ENCODE results near the gene NTMT2. TPM values are rescaled to one million over a fixed set of nuclear protein-coding genes. Genes with fewer than 3 reads are reported as not detected.
A peak's percentile ranks its signal among the peaks of the same experiment; 100 is the strongest.

Gene NTMT2
- polyA plus RNA-seq, 4 donors, result not detected

DNA sequence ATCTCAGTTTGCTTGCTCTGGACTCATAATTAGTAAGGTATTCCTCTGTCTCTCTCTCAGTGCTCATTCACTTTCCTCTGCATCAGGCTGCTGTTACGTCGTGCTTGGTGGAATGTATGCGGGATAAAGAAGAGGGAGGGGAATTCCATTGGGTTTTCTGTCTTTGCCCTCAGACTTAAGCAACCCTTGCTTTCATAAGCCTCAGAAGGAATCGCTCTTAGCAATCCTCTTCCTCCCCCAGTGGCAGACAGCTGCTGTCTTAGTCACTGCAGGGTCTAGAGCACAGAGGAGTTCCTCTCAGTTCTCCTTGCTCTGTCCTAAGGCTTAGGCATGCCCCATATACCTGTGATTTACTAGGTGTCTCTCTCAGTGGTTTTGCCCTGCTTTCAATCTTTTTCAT, 19.1 kb upstream of the NTMT2 start:
- Histone ChIP-seq H3K36me3 (ENCODE audit: control insufficient read depth in 3 of 3, insufficient read depth in 2 of 3, low read depth in 1 of 3, low read length in 3 of 3) (no peaks in the 10 kb centered on the region), H3K27ac (ENCODE audit: low read depth in 1 of 3, low read length in 2 of 3) (no peak overlapping the region), H3K27me3 (ENCODE audit: control insufficient read depth in 3 of 3, insufficient read depth in 3 of 3, low read length in 3 of 3) (no peaks in the 10 kb centered on the region), H3K4me3 (ENCODE audit: low read depth in 1 of 3, low read length in 3 of 3) (no peak overlapping the region), H3K9me3 (ENCODE audit: control insufficient read depth in 2 of 2, insufficient read depth in 1 of 2, low read depth in 1 of 2, low read length in 1 of 2) (no peaks in the 10 kb centered on the region), H3K4me1 (ENCODE audit: control insufficient read depth in 3 of 3, insufficient read depth in 2 of 3, low read depth in 1 of 3, low read length in 2 of 3) (no peaks in the 10 kb centered on the region)
- DNase-seq (no peak), FAIRE-seq (no peak)
- WGBS, 3 donors, result 27 to 42% (median 35%) methylated on average over 4 of the region's 4 CpGs

DNA sequence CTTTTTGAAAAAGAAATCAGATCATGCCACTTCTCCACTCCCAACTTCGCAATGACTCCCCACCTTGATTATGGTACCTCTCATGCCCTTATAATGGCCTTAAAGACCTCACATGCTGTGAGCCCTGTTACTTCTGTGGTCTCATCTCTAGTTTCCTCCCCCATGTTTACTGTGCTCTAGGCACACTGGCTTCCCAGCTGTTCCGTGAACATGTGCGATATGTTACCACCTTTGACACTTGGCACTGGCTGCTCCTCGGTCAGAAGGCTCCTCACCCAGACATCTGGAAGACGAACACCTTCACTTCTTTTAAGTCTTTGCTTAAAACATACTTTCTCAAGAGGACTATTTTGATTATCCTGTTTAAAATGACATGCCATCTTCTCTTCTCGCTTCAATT, 14.3 kb upstream of the NTMT2 start:
- Histone ChIP-seq H3K27me3 (ENCODE audit: control insufficient read depth in 3 of 3, insufficient read depth in 3 of 3, low read length in 3 of 3) (no peaks in the 10 kb centered on the region), H3K27ac (ENCODE audit: low read depth in 1 of 3, low read length in 2 of 3) (no peak overlapping the region), H3K4me1 (ENCODE audit: control insufficient read depth in 3 of 3, insufficient read depth in 2 of 3, low read depth in 1 of 3, low read length in 2 of 3) (no peaks in the 10 kb centered on the region), H3K9me3 (ENCODE audit: control insufficient read depth in 2 of 2, insufficient read depth in 1 of 2, low read depth in 1 of 2, low read length in 1 of 2) (no peaks in the 10 kb centered on the region), H3K36me3 (ENCODE audit: control insufficient read depth in 3 of 3, insufficient read depth in 2 of 3, low read depth in 1 of 3, low read length in 3 of 3) (no peaks in the 10 kb centered on the region), H3K4me3 (ENCODE audit: low read depth in 1 of 3, low read length in 3 of 3) (no peak overlapping the region)
- WGBS, 3 donors, result 46 to 69% (median 57%) methylated on average over 6 of the region's 6 CpGs
- DNase-seq (peak in 1 of 2 donors; percentile 14), FAIRE-seq (no peak)

DNA sequence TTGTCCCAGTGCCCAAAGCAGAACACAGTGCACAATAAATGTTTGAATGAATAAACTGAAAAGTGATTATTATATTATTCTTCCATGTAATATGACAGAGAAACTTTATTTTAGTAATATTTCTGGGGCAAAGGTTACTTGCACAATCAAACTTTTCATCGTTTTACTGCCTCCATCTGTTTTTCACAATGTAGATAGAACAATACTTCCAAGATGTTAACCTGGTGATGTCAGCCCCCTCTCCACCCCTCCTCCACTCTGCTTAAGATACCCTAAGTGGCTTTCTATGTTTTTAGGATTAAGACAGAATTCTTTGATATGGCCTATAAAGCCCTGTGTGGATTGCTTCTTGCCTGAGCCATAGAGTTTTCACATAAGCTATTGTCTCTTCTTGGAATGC, 13.8 kb upstream of the NTMT2 start:
- H3K4me3 ChIP-seq (ENCODE audit: low read depth in 1 of 3, low read length in 3 of 3), result no peak overlapping the region
- WGBS, 3 donors, result 3 to 40% (median 24%) methylated on average over 1 of the region's 1 CpG
- FAIRE-seq (no peak), DNase-seq (no peak)
- no peaks in the 10 kb centered on the region for H3K9me3 ChIP-seq (ENCODE audit: control insufficient read depth in 2 of 2, insufficient read depth in 1 of 2, low read depth in 1 of 2, low read length in 1 of 2)
- H3K36me3 ChIP-seq (ENCODE audit: control insufficient read depth in 3 of 3, insufficient read depth in 2 of 3, low read depth in 1 of 3, low read length in 3 of 3), result no peaks in the 10 kb centered on the region
- H3K27ac ChIP-seq (ENCODE audit: low read depth in 1 of 3, low read length in 2 of 3), result no peak overlapping the region
- H3K4me1 ChIP-seq (ENCODE audit: control insufficient read depth in 3 of 3, insufficient read depth in 2 of 3, low read depth in 1 of 3, low read length in 2 of 3), result no peaks in the 10 kb centered on the region
- H3K27me3 ChIP-seq (ENCODE audit: control insufficient read depth in 3 of 3, insufficient read depth in 3 of 3, low read length in 3 of 3), result no peaks in the 10 kb centered on the region

DNA sequence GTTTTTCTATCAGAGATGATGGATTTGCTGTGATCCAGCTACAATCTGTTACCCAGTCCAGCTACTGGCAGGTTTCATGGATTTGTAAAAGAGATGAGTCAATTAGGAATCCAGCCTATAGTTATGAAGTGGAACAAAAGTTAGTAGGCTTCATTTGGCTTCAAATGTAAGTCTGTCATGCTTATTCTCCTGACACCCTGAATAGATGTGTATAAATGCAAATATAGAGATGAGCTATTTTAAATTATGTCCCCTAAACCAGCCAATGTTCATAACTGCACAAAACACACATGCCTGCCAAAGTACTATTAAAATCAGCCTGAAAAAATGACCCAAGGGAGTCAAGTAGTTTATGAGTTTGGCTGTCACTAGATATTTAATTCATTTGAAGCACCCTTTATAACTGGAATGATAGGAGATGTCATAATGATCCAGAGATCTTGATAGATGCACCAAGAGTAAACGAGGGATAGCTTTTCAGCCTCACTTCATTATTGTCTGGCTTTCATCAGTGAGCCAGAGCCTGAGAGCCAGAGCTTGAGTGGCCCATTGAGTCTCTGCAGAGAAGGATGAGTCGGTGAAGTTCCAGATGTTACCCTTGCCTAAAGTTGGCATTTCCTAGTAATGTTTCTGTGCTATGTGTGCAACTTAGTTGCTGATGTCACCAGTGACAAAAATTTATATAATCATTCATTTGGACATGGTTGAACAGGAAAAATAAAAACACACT, 11.8 kb upstream of the NTMT2 start:
- WGBS, 3 donors, result 58 to 72% (median 60%) methylated on average over 2 of the region's 2 CpGs
- DNase-seq (no peak), FAIRE-seq (no peak)
- Histone ChIP-seq H3K9me3 (ENCODE audit: control insufficient read depth in 2 of 2, insufficient read depth in 1 of 2, low read depth in 1 of 2, low read length in 1 of 2) (no peaks in the 10 kb centered on the region), H3K36me3 (ENCODE audit: control insufficient read depth in 3 of 3, insufficient read depth in 2 of 3, low read depth in 1 of 3, low read length in 3 of 3) (no peaks in the 10 kb centered on the region), H3K4me1 (ENCODE audit: control insufficient read depth in 3 of 3, insufficient read depth in 2 of 3, low read depth in 1 of 3, low read length in 2 of 3) (no peaks in the 10 kb centered on the region), H3K4me3 (ENCODE audit: low read depth in 1 of 3, low read length in 3 of 3) (no peak overlapping the region), H3K27me3 (ENCODE audit: control insufficient read depth in 3 of 3, insufficient read depth in 3 of 3, low read length in 3 of 3) (no peaks in the 10 kb centered on the region), H3K27ac (ENCODE audit: low read depth in 1 of 3, low read length in 2 of 3) (no peak overlapping the region)

DNA sequence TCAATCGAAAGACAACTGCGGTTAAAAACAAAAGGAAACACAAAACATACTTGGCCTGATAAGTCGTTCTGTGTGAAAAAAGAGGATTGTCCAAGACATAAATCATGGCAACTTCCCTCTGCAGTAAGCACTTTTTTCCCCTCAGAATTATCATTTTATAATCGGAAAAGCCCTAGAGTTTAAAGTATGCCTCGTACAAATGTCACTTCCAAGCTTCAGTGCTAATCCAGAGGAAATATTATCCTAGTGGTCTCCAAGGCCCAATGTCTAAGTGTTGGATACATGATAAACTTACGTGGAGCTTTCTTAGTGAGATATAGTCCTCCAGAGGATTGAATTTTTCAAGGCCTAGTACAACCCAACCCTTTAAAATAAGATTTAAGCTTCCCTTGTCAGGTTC, 11.2 kb upstream of the NTMT2 start:
- no peak overlapping the region for H3K4me3 ChIP-seq (ENCODE audit: low read depth in 1 of 3, low read length in 3 of 3)
- H3K27ac ChIP-seq (ENCODE audit: low read depth in 1 of 3, low read length in 2 of 3), result no peak overlapping the region
- H3K27me3 ChIP-seq (ENCODE audit: control insufficient read depth in 3 of 3, insufficient read depth in 3 of 3, low read length in 3 of 3), result no peaks in the 10 kb centered on the region
- no peaks in the 10 kb centered on the region for H3K9me3 ChIP-seq (ENCODE audit: control insufficient read depth in 2 of 2, insufficient read depth in 1 of 2, low read depth in 1 of 2, low read length in 1 of 2)
- 67 to 86% (median 77%) methylated on average over 6 of the region's 6 CpGs for WGBS, 3 donors
- DNase-seq (no peak), FAIRE-seq (no peak)
- no peaks in the 10 kb centered on the region for H3K36me3 ChIP-seq (ENCODE audit: control insufficient read depth in 3 of 3, insufficient read depth in 2 of 3, low read depth in 1 of 3, low read length in 3 of 3)
- no peaks in the 10 kb centered on the region for H3K4me1 ChIP-seq (ENCODE audit: control insufficient read depth in 3 of 3, insufficient read depth in 2 of 3, low read depth in 1 of 3, low read length in 2 of 3)

DNA sequence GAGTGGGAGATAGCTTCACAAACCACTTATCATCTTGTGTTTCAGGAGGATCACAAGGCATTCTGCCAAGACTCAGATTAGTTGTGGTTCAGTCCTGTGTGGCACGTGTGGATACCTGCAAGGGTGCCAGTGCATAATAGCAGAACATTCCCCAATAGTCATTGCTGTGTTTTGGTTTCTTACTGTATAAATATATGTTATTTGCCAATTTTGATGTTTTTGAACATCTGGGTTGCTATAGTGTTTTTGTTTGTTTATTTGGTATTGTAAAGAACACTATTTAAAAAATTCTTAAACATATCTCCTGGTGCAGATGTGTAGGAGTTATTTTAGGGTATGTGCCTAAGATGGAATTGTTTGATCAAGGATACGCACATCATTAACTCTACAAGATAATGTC, 5.4 kb upstream of the NTMT2 start:
- no peak for DNase-seq
- WGBS, 3 donors, result 59 to 81% (median 66%) methylated on average over 2 of the region's 2 CpGs
- no peaks in the 10 kb centered on the region for H3K36me3 ChIP-seq (ENCODE audit: control insufficient read depth in 3 of 3, insufficient read depth in 2 of 3, low read depth in 1 of 3, low read length in 3 of 3)
- no peak overlapping the region for H3K4me3 ChIP-seq (ENCODE audit: low read depth in 1 of 3, low read length in 3 of 3)
- no peaks in the 10 kb centered on the region for H3K27me3 ChIP-seq (ENCODE audit: control insufficient read depth in 3 of 3, insufficient read depth in 3 of 3, low read length in 3 of 3)
- H3K27ac ChIP-seq (ENCODE audit: low read depth in 1 of 3, low read length in 2 of 3), result no peak overlapping the region
- FAIRE-seq, result no peak
- no peaks in the 10 kb centered on the region for H3K4me1 ChIP-seq (ENCODE audit: control insufficient read depth in 3 of 3, insufficient read depth in 2 of 3, low read depth in 1 of 3, low read length in 2 of 3)
- no peaks in the 10 kb centered on the region for H3K9me3 ChIP-seq (ENCODE audit: control insufficient read depth in 2 of 2, insufficient read depth in 1 of 2, low read depth in 1 of 2, low read length in 1 of 2)

DNA sequence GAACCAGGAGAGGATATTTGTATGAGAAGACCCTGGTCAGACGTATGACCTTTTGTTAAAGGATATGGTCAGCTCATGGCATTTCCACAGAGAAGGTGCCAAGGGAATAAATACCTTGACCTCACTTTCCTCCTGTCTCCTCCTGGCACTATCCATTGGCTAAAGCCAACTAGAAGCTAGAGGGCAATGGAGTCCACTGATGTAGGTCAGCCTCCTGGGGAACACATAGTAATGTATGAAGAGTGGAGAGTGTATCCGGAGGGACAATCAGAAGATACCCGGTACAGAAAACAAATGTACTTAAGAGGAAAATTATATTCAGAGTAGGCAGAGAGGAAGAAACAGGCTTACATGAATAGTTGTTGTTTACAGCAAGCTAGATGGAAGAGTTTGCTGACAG, 698 bp upstream of the NTMT2 start:
- H3K36me3 ChIP-seq (ENCODE audit: control insufficient read depth in 3 of 3, insufficient read depth in 2 of 3, low read depth in 1 of 3, low read length in 3 of 3), result no peaks in the 10 kb centered on the region
- H3K4me3 ChIP-seq (ENCODE audit: low read depth in 1 of 3, low read length in 3 of 3), result no peak overlapping the region
- DNase-seq (no peak), FAIRE-seq (no peak)
- H3K27me3 ChIP-seq (ENCODE audit: control insufficient read depth in 3 of 3, insufficient read depth in 3 of 3, low read length in 3 of 3), result peaks cover 0 to 1% (median 0%) of the 10 kb centered on the region in 3 donors
- H3K9me3 ChIP-seq (ENCODE audit: control insufficient read depth in 2 of 2, insufficient read depth in 1 of 2, low read depth in 1 of 2, low read length in 1 of 2), result no peaks in the 10 kb centered on the region
- 78 to 90% (median 87%) methylated on average over 3 of the region's 3 CpGs for WGBS, 3 donors
- no peak overlapping the region for H3K27ac ChIP-seq (ENCODE audit: low read depth in 1 of 3, low read length in 2 of 3)
- no peaks in the 10 kb centered on the region for H3K4me1 ChIP-seq (ENCODE audit: control insufficient read depth in 3 of 3, insufficient read depth in 2 of 3, low read depth in 1 of 3, low read length in 2 of 3)

DNA sequence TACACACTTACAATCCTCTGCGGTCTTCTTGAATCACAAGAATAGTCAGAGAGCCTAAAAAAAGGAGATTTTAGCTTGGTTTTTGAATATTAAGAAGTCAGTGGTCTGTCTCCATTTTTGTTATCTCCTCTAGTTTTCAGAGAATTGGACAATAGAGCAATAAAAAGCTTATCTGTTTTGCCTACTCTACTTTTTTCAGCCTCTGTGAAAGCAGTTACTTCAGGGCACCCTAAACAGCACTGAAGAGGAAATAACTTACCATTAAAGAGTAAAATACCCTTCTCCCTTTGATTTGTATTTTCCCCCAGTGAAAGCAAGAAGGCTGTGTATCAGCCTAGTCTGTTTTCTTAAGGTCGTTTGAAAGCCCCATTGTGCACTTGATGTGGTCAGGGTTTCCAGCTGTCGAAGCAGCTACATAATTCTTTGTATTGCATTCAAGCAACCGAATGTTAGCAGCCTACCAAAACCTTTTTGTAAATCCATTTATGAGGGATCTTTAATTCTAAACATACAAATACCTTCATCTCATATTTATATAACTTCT, 1.0 kb downstream of the NTMT2 start:
- Histone ChIP-seq H3K4me1 (ENCODE audit: control insufficient read depth in 3 of 3, insufficient read depth in 2 of 3, low read depth in 1 of 3, low read length in 2 of 3) (no peaks in the 10 kb centered on the region), H3K4me3 (ENCODE audit: low read depth in 1 of 3, low read length in 3 of 3) (no peak overlapping the region), H3K27ac (ENCODE audit: low read depth in 1 of 3, low read length in 2 of 3) (no peak overlapping the region), H3K36me3 (ENCODE audit: control insufficient read depth in 3 of 3, insufficient read depth in 2 of 3, low read depth in 1 of 3, low read length in 3 of 3) (no peaks in the 10 kb centered on the region), H3K9me3 (ENCODE audit: control insufficient read depth in 2 of 2, insufficient read depth in 1 of 2, low read depth in 1 of 2, low read length in 1 of 2) (no peaks in the 10 kb centered on the region), H3K27me3 (ENCODE audit: control insufficient read depth in 3 of 3, insufficient read depth in 3 of 3, low read length in 3 of 3) (peaks cover 0 to 2% (median 0%) of the 10 kb centered on the region in 3 donors)
- no peak for FAIRE-seq
- 28 to 40% (median 38%) methylated on average over 4 of the region's 4 CpGs for WGBS, 3 donors
- DNase-seq, result no peak

DNA sequence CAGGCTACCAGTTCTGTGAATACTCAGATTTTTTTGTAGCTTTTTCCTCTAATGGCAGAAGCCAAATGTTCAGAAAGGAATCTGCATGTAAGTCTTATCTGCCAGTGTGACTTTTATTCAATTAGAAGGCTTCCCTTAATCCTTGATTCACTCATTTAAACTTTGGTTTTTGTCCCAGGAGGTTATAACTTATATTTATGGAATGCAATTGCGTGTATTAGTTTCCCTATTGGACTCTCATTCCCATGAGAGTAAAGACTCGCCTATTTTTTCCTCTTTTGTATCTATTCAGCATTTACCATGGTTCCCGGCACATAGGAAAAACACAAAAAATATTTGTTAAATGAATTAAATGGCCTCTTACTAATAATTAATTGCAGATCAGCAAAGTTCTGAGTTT, 3.5 kb downstream of the NTMT2 start:
- no peak for FAIRE-seq
- WGBS, 3 donors, result 52 to 74% (median 65%) methylated on average over 3 of the region's 3 CpGs
- Histone ChIP-seq H3K4me1 (ENCODE audit: control insufficient read depth in 3 of 3, insufficient read depth in 2 of 3, low read depth in 1 of 3, low read length in 2 of 3) (no peaks in the 10 kb centered on the region), H3K4me3 (ENCODE audit: low read depth in 1 of 3, low read length in 3 of 3) (no peak overlapping the region), H3K27me3 (ENCODE audit: control insufficient read depth in 3 of 3, insufficient read depth in 3 of 3, low read length in 3 of 3) (peaks cover 0 to 2% (median 0%) of the 10 kb centered on the region in 3 donors), H3K27ac (ENCODE audit: low read depth in 1 of 3, low read length in 2 of 3) (no peak overlapping the region), H3K36me3 (ENCODE audit: control insufficient read depth in 3 of 3, insufficient read depth in 2 of 3, low read depth in 1 of 3, low read length in 3 of 3) (no peaks in the 10 kb centered on the region), H3K9me3 (ENCODE audit: control insufficient read depth in 2 of 2, insufficient read depth in 1 of 2, low read depth in 1 of 2, low read length in 1 of 2) (peaks cover 0 to 7% of the 10 kb centered on the region in 2 donors)
- no peak for DNase-seq

Data from small intestine (tissue), 7 donors.